ENCODE results near the gene ZRANB1.

DNA sequence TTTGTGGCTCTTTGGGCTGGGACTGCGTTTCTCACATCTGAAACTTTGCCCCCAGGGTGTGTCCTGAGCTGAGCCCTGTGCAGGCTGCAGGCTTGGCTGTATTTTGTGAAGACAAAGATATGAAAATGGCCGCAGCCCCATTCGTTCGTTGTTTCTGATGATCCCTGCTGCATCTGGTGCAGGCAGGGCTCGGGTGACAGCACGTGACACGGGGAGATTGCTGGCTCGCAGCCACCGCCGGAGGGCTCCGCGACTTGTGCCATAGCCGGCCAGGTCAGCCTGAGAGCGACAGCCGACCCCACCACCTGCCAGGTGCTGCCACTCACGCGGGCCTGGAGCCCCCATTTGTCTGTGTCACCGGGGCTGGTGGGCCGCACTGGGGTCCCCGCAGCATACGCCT, 81.3 kb downstream of the ZRANB1 start:
- TF ChIP-seq, protein P1, sequence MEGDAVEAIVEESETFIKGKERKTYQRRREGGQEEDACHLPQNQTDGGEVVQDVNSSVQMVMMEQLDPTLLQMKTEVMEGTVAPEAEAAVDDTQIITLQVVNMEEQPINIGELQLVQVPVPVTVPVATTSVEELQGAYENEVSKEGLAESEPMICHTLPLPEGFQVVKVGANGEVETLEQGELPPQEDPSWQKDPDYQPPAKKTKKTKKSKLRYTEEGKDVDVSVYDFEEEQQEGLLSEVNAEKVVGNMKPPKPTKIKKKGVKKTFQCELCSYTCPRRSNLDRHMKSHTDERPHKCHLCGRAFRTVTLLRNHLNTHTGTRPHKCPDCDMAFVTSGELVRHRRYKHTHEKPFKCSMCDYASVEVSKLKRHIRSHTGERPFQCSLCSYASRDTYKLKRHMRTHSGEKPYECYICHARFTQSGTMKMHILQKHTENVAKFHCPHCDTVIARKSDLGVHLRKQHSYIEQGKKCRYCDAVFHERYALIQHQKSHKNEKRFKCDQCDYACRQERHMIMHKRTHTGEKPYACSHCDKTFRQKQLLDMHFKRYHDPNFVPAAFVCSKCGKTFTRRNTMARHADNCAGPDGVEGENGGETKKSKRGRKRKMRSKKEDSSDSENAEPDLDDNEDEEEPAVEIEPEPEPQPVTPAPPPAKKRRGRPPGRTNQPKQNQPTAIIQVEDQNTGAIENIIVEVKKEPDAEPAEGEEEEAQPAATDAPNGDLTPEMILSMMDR (IDR thresholded peaks at IDR 0.05) = no peak
- TF ChIP-seq EP300 (IDR thresholded peaks at IDR 0.05) = no peak

Data from gastroesophageal sphincter (tissue), 3 donors.